Measurements from ENCODE around the gene IZUMO4.

DNA sequence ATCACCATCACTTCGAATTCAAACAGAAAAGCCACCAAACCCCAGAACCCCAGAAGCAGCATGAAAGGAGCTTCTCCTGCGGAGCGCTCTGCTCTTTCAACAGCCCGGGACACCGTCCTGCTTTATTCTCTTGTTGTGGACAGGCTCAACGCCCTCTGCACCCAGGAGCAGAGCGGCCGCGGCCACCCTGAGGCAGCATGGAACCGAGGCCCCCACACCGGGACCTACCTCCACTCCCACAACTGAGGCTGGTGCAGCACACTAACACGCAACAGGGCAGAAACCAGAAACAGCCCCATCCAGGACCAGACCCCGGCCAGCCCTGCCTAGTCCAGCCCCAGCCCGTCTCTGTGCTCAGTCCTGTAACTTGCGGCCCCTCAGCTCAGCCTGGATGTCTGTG, 47.5 kb downstream of the IZUMO4 start:
- TF ChIP-seq, protein P1, sequence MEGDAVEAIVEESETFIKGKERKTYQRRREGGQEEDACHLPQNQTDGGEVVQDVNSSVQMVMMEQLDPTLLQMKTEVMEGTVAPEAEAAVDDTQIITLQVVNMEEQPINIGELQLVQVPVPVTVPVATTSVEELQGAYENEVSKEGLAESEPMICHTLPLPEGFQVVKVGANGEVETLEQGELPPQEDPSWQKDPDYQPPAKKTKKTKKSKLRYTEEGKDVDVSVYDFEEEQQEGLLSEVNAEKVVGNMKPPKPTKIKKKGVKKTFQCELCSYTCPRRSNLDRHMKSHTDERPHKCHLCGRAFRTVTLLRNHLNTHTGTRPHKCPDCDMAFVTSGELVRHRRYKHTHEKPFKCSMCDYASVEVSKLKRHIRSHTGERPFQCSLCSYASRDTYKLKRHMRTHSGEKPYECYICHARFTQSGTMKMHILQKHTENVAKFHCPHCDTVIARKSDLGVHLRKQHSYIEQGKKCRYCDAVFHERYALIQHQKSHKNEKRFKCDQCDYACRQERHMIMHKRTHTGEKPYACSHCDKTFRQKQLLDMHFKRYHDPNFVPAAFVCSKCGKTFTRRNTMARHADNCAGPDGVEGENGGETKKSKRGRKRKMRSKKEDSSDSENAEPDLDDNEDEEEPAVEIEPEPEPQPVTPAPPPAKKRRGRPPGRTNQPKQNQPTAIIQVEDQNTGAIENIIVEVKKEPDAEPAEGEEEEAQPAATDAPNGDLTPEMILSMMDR (IDR thresholded peaks at IDR 0.05): no peak
- no peak for TF ChIP-seq POLR2A (IDR thresholded peaks at IDR 0.05)
